Endothelial cell of umbilical vein (primary cell): ENCODE data around the gene C16orf74. TPM values are rescaled to one million over a fixed set of nuclear protein-coding genes. Genes with fewer than 3 reads are reported as not detected.

Source experiments
- BruUV-seq: library from RNA; stranded (reverse); fragments of 400-500 nt; replicated peaks from 2 replicates; lab custom pipeline; 2021; lab: Mats Ljungman, UMichigan
- CTCF ChIA-PET: fragments of 300-600, 350-600 bp; sonication (Branson Sonifier 250); formaldehyde crosslinking; loops from one replicate; lab custom pipeline; 2021; ENCODE audit warnings: antibody characterized with exemption, inconsistent platforms; lab: Charles Lee
- POLR2A ChIA-PET: fragments of 300-600, 350-600 bp; sonication (Branson Sonifier 250); formaldehyde crosslinking; loops from one replicate; lab custom pipeline; 2021; ENCODE audit warnings: antibody characterized with exemption, inconsistent platforms; lab: Charles Lee
- DNase-seq: peaks from one replicate; pipeline ENCODE4 v3.0.0-alpha.2; 2011; ENCODE audit warnings: low read depth, low spot score
- FAIRE-seq: peaks from 2 replicates; lab custom pipeline; 2011; peaks lifted over from hg19 to GRCh38; lab: Jason Lieb, UNC
- H2AFZ ChIP-seq: 2 replicates; pipeline ENCODE4 v1.6.0; 2012; ENCODE audit warnings: low read depth, low read length, control low read depth, inconsistent platforms
- H3K27ac ChIP-seq: 2 replicates; pipeline ENCODE4 v1.5.1; 2011; ENCODE audit warnings: low read depth, mild to moderate bottlenecking, control low read depth, low read length, moderate library complexity; ENCODE audit not compliant: insufficient read depth
- H3K27me3 ChIP-seq, 2 experiments: 2 replicates each; pipeline versions ENCODE4 v1.6.0 to v1.6.1; 2011; ENCODE audit warnings: low read length in 2 of 2, mixed read lengths in 1 of 2; ENCODE audit not compliant: control insufficient read depth in 2 of 2, insufficient read depth in 2 of 2
- H3K36me3 ChIP-seq, 2 experiments: 2 replicates in 1 of 2; 3 replicates in 1 of 2; pipeline ENCODE4 v1.5.1; 2011; ENCODE audit warnings: low read length in 2 of 2, mild to moderate bottlenecking in 1 of 2, moderate library complexity in 1 of 2; ENCODE audit not compliant: control insufficient read depth in 2 of 2, insufficient read depth in 2 of 2; ENCODE audit errors: extremely low read depth in 1 of 2
- H3K4me1 ChIP-seq: 3 replicates; pipeline ENCODE4 v1.5.1; 2011; ENCODE audit warnings: mild to moderate bottlenecking, low read length; ENCODE audit not compliant: control insufficient read depth, insufficient read depth; ENCODE audit errors: extremely low read depth
- H3K4me2 ChIP-seq: 2 replicates; pipeline ENCODE4 v1.6.1; 2011; ENCODE audit warnings: low read length, control low read depth, mixed read lengths; ENCODE audit not compliant: insufficient read depth
- H3K4me3 ChIP-seq, 3 experiments: fragments of 200-600 bp in 1 of 3; sonication (generic), shearing (Covaris generic) in 1 of 3; replicated peaks in 1 of 3; 2 replicates each; pipeline ENCODE4 v1.5.1; 2011 to 2016; ENCODE audit warnings: control low read depth in 3 of 3, low read length in 3 of 3, mild to moderate bottlenecking in 2 of 3, inconsistent platforms in 1 of 3, low read depth in 1 of 3, moderate library complexity in 1 of 3; ENCODE audit not compliant: insufficient read depth in 1 of 3
- H3K79me2 ChIP-seq: 2 replicates; pipeline ENCODE4 v1.6.0; 2012; ENCODE audit warnings: low read length, inconsistent platforms; ENCODE audit not compliant: control insufficient read depth, insufficient read depth
- H3K9ac ChIP-seq: replicated peaks from 2 replicates; pipeline ENCODE3; 2011; ENCODE audit warnings: low read length, control low read depth; ENCODE audit not compliant: insufficient read depth; ENCODE audit errors: extremely low read depth
- H3K9me1 ChIP-seq: replicated peaks from 3 replicates; pipeline ENCODE4 v1.6.0; 2011; ENCODE audit warnings: mild to moderate bottlenecking, low read length; ENCODE audit not compliant: control insufficient read depth, insufficient read depth; ENCODE audit errors: extremely low read depth
- H3K9me3 ChIP-seq: replicated peaks from 2 replicates; pipeline ENCODE4 v1.5.1; 2012; ENCODE audit warnings: low read length, inconsistent platforms; ENCODE audit not compliant: control insufficient read depth, insufficient read depth
- H4K20me1 ChIP-seq: replicated peaks from 2 replicates; pipeline ENCODE3; 2011; ENCODE audit warnings: mild to moderate bottlenecking, low read length; ENCODE audit not compliant: control insufficient read depth, insufficient read depth; ENCODE audit errors: extremely low read depth
- CTCF ChIP-seq, 2 donors: IDR thresholded peaks; 1 replicate in 1 of 2; 2 replicates in 1 of 2; pipeline ENCODE4 v1.5.1; 2011; ENCODE audit warnings: low read length in 2 of 2, mild to moderate bottlenecking in 2 of 2, moderate library complexity in 2 of 2, control low read depth in 1 of 2, inconsistent platforms in 1 of 2, low read depth in 1 of 2; ENCODE audit not compliant: insufficient read depth in 1 of 2; ENCODE audit errors: extremely low read depth in 1 of 2
- EZH2 ChIP-seq: IDR thresholded peaks from 2 replicates; pipeline ENCODE4 v1.6.1; 2012; ENCODE audit warnings: borderline replicate concordance, low read depth, mild to moderate bottlenecking, moderate library complexity, low read length, inconsistent platforms; ENCODE audit not compliant: severe bottlenecking
- FOS ChIP-seq: IDR thresholded peaks from 2 replicates; pipeline ENCODE4 v1.6.1; 2011; ENCODE audit warnings: mild to moderate bottlenecking, low read length, moderate library complexity, borderline replicate concordance; ENCODE audit not compliant: insufficient read depth
- GATA2 ChIP-seq: IDR thresholded peaks from 2 replicates; pipeline ENCODE4 v1.7.0; 2011; ENCODE audit warnings: low read depth, mild to moderate bottlenecking, moderate library complexity, mixed read lengths, low read length; ENCODE audit not compliant: insufficient read length, insufficient read depth
- JUN ChIP-seq: IDR thresholded peaks from 2 replicates; pipeline ENCODE4 v1.6.1; 2011; ENCODE audit warnings: borderline replicate concordance, low read depth; ENCODE audit not compliant: insufficient read length, insufficient read depth
- MAX ChIP-seq: IDR thresholded peaks from 2 replicates; pipeline ENCODE4 v1.6.1; 2011; ENCODE audit not compliant: insufficient read depth, insufficient read length
- MYC ChIP-seq: IDR thresholded peaks from one replicate; pipeline ENCODE4 v1.6.1; 2011; ENCODE audit warnings: mild to moderate bottlenecking, low read depth, low read length
- POLR2A ChIP-seq: IDR thresholded peaks from 2 replicates; pipeline ENCODE4 v1.6.1; 2012; ENCODE audit warnings: low read depth, mild to moderate bottlenecking, control low read depth, low read length
- POLR2AphosphoS5 ChIP-seq: IDR thresholded peaks from 2 replicates; pipeline ENCODE4 v1.6.1; 2012; ENCODE audit warnings: low read depth, mild to moderate bottlenecking, control low read depth, low read length, moderate library complexity; ENCODE audit not compliant: insufficient read depth
- dilution Hi-C: fragments of 300-500 bp; cut with MboI; formaldehyde crosslinking; loops from one replicate; pipeline ENCODE4 v1.15.0; 2019; ENCODE audit warnings: low sequenced_read_pairs; ENCODE audit not compliant: extremely low pct_ligation_motif_present
- intact Hi-C: fragments of 100-400 bp; cut with micrococcal nuclease; formaldehyde crosslinking; loops from one replicate; pipeline ENCODE4 v1.10.0; 2022
- polyA plus RNA-seq, 4 experiments: library from polyadenylated mRNA; depleted of rRNA in 3 of 4; stranded (reverse) in 3 of 4; unstranded in 1 of 4; fragments of >200 nt; gene quantifications; 2 replicates each; pipeline versions ENCODE4 v1.2.1 to v1.2.3, GENCODE V29; 2011 to 2012; ENCODE audit warnings: missing spikeins in 1 of 4
- total RNA-seq: library from RNA; stranded (reverse); gene quantifications from 2 replicates; pipeline ENCODE4 v1.2.3, GENCODE V29; 2021

C16orf74 gene
- total and polyA plus RNA-seq, 2 donors (not counting 3 experiments of a cell fraction or from before 2014, with no cell fraction given), result 12.1 to 38.7 TPM

- POLR2A ChIA-PET, result no interaction called here
- no peaks in the 10 kb centered on the region for H3K27me3 ChIP-seq
- H3K36me3 ChIP-seq, result no peaks in the 10 kb centered on the region
- intact Hi-C loops, result no loop called here
- H2AFZ ChIP-seq, result no peak overlapping the region
- no peak overlapping the region for H3K27ac ChIP-seq
- H4K20me1 ChIP-seq, result no peaks in the 10 kb centered on the region
- TF ChIP-seq JUN, result no peak
- TF ChIP-seq POLR2A, result no peak
- no peak for TF ChIP-seq EZH2
- TF ChIP-seq GATA2, result no peak
- TF ChIP-seq CTCF (IDR thresholded peaks at IDR 0.05; ENCODE audit: extremely low read depth in 1 of 2, insufficient read depth in 1 of 2, low read depth in 1 of 2, low read length in 2 of 2), result no peak
- no peak for TF ChIP-seq POLR2AphosphoS5
- no peak for TF ChIP-seq FOS
- TF ChIP-seq MAX, result no peak
- no peak for TF ChIP-seq MYC
- H3K79me2 ChIP-seq, result peaks cover 13% of the 10 kb centered on the region
- no TSS peak for BruUV-seq
- peaks cover 24% of the 10 kb centered on the region for H3K4me1 ChIP-seq
- no peak overlapping the region for H3K4me2 ChIP-seq
- no peak for FAIRE-seq
- CTCF ChIA-PET, result interaction anchor here (0.8 kb wide), 1 partner anchor 26 kb away, joined by 3 read pairs; no protein-coding TSS in a partner anchor
- H3K4me3 ChIP-seq, result no peak overlapping the region
- DNase-seq, result no peak
- H3K9ac ChIP-seq, result no peak overlapping the region
- dilution Hi-C loops, result no loop called here
- H3K9me3 ChIP-seq, result no peaks in the 10 kb centered on the region
- H3K9me1 ChIP-seq, result no peaks in the 10 kb centered on the region
Observed at GRCh38 chr16:85753976-85754375, 3.1 kb upstream of the C16orf74 start.
